IMR-90 (cell line): Measurements from ENCODE around the gene NRF1. TPM values are rescaled to one million over a fixed set of nuclear protein-coding genes. Genes with fewer than 3 reads are reported as not detected.

ENCODE experiments used
- ATAC-seq: fragments of 200-7000 bp; cut with Tn5 transposase; 2 replicates; pipeline ENCODE4 v1.9.1; 2020; ENCODE audit warnings: low read depth, mild to moderate bottlenecking, moderate library complexity
- BruUV-seq: library from RNA; stranded (reverse); fragments of 400-500 nt; replicated peaks from 2 replicates; lab custom pipeline; 2021; lab: Mats Ljungman, UMichigan
- CTCF ChIA-PET: fragments of 300-600 bp; formaldehyde crosslinking; extraction: SDS; loops from one replicate; lab custom pipeline; 2021; ENCODE audit warnings: antibody characterized with exemption; lab: Yijun Ruan, JAX
- POLR2A ChIA-PET: fragments of 300-600 bp; sonication (Branson Sonifier 250); formaldehyde crosslinking; loops from one replicate; lab custom pipeline; 2022; ENCODE audit warnings: antibody characterized with exemption; ENCODE audit not compliant: unreplicated experiment; lab: Charles Lee
- DNase-seq: peaks from one replicate; pipeline ENCODE4 v3.0.0; 2013
- H2AFZ ChIP-seq: replicated peaks from 2 replicates; pipeline ENCODE3; 2013; ENCODE audit warnings: low read length, mild to moderate bottlenecking; ENCODE audit not compliant: poor library complexity
- H2AK5ac ChIP-seq: 2 replicates; pipeline ENCODE4 v1.6.1; 2013; ENCODE audit warnings: low read depth, low read length, inconsistent platforms
- H2AK9ac ChIP-seq: replicated peaks from 2 replicates; pipeline ENCODE3; 2013; ENCODE audit warnings: mild to moderate bottlenecking, low read depth, low read length, moderate library complexity; ENCODE audit not compliant: poor library complexity
- H2BK120ac ChIP-seq: 2 replicates; pipeline ENCODE4 v1.6.1; 2013; ENCODE audit warnings: low read depth, low read length, inconsistent platforms
- H2BK15ac ChIP-seq: 3 replicates; pipeline ENCODE4 v1.6.1; 2013; ENCODE audit warnings: low read depth, low read length, inconsistent platforms
- H2BK20ac ChIP-seq: 2 replicates; pipeline ENCODE4 v1.6.1; 2013; ENCODE audit warnings: low read depth, mild to moderate bottlenecking, inconsistent platforms, low read length, moderate library complexity
- H2BK5ac ChIP-seq: 2 replicates; pipeline ENCODE4 v1.6.1; 2013; ENCODE audit warnings: mild to moderate bottlenecking, low read depth, low read length, inconsistent platforms; ENCODE audit not compliant: poor library complexity, severe bottlenecking
- H3K14ac ChIP-seq: replicated peaks from 2 replicates; pipeline ENCODE4 v1.6.1; 2013; ENCODE audit warnings: low read depth, low read length, inconsistent platforms
- H3K18ac ChIP-seq: 2 replicates; pipeline ENCODE4 v1.6.1; 2013; ENCODE audit warnings: low read depth, low read length, control low read depth
- H3K23ac ChIP-seq: 2 replicates; pipeline ENCODE4 v1.6.1; 2013; ENCODE audit warnings: low read depth, low read length, inconsistent platforms
- H3K27ac ChIP-seq: 2 replicates; pipeline ENCODE4 v1.5.1; 2013; ENCODE audit warnings: mild to moderate bottlenecking, control low read depth, low read length; ENCODE audit not compliant: insufficient read depth
- H3K27me3 ChIP-seq: 2 replicates; pipeline ENCODE4 v1.6.1; 2013; ENCODE audit warnings: low read length; ENCODE audit not compliant: control insufficient read depth, insufficient read depth
- H3K36me3 ChIP-seq: 2 replicates; pipeline ENCODE4 v1.6.1; 2013; ENCODE audit warnings: low read length, mixed read lengths; ENCODE audit not compliant: control insufficient read depth, insufficient read depth
- H3K4ac ChIP-seq: 2 replicates; pipeline ENCODE4 v1.6.1; 2013; ENCODE audit warnings: low read depth, low read length, inconsistent platforms
- H3K4me1 ChIP-seq: 2 replicates; pipeline ENCODE4 v1.6.1; 2013; ENCODE audit warnings: low read length, mixed read lengths; ENCODE audit not compliant: control insufficient read depth, insufficient read depth
- H3K4me2 ChIP-seq: 2 replicates; pipeline ENCODE4 v1.6.1; 2013; ENCODE audit warnings: low read depth, mild to moderate bottlenecking, control low read depth, low read length, moderate library complexity
- H3K4me3 ChIP-seq: 2 replicates; pipeline ENCODE4 v1.5.1; 2013; ENCODE audit warnings: low read depth, mild to moderate bottlenecking, control low read depth, low read length, moderate library complexity; ENCODE audit not compliant: insufficient read depth
- H3K56ac ChIP-seq: 2 replicates; pipeline ENCODE4 v1.6.1; 2013; ENCODE audit warnings: low read length, inconsistent platforms; ENCODE audit not compliant: insufficient read depth; ENCODE audit errors: extremely low read depth
- H3K79me1 ChIP-seq, 2 experiments: 2 replicates each; pipeline ENCODE4 v1.6.1; 2013; ENCODE audit warnings: low read length in 2 of 2, inconsistent platforms in 1 of 2, low read depth in 1 of 2
- H3K9ac ChIP-seq: 2 replicates; pipeline ENCODE4 v1.6.1; 2013; ENCODE audit warnings: low read depth, low read length, control low read depth
- H3K9me1 ChIP-seq: 2 replicates; pipeline ENCODE4 v1.6.1; 2013; ENCODE audit warnings: low read length, inconsistent platforms; ENCODE audit not compliant: insufficient read depth
- H3K9me3 ChIP-seq: 2 replicates; pipeline ENCODE4 v1.6.1; 2013; ENCODE audit warnings: low read length; ENCODE audit not compliant: control insufficient read depth, insufficient read depth
- H4K20me1 ChIP-seq: 2 replicates; pipeline ENCODE4 v1.6.1; 2013; ENCODE audit warnings: low read length, inconsistent platforms; ENCODE audit not compliant: insufficient read depth
- H4K5ac ChIP-seq: 2 replicates; pipeline ENCODE4 v1.6.1; 2013; ENCODE audit warnings: mild to moderate bottlenecking, low read depth, low read length, control low read depth
- H4K8ac ChIP-seq, 2 experiments: 2 replicates each; pipeline ENCODE4 v1.6.1; 2013; ENCODE audit warnings: low read depth in 2 of 2, low read length in 2 of 2, control low read depth in 1 of 2, inconsistent platforms in 1 of 2
- H4K91ac ChIP-seq: 2 replicates; pipeline ENCODE4 v1.6.1; 2013; ENCODE audit warnings: low read depth, low read length, inconsistent platforms; ENCODE audit not compliant: insufficient read depth
- BHLHE40 ChIP-seq: fragments of 150-350 bp; IDR thresholded peaks from 2 replicates; pipeline ENCODE4 v1.6.1; 2016; ENCODE audit warnings: mild to moderate bottlenecking, low read depth, low read length
- CEBPB ChIP-seq: IDR thresholded peaks from 2 replicates; pipeline ENCODE4 v1.6.1; 2012; ENCODE audit warnings: low read depth, low read length, improper control_type of control experiment
- CHD1 ChIP-seq: IDR thresholded peaks from 2 replicates; pipeline ENCODE4 v1.6.1; 2012; ENCODE audit warnings: low read depth, low read length, improper control_type of control experiment
- CTCF ChIP-seq: conservative IDR thresholded peaks from 2 replicates; pipeline ENCODE4 v1.5.1; 2012; ENCODE audit warnings: mild to moderate bottlenecking, low read depth, low read length, improper control_type of control experiment
- ELK1 ChIP-seq: fragments of 150-350 bp; IDR thresholded peaks from 2 replicates; pipeline ENCODE4 v1.6.1; 2016; ENCODE audit warnings: low read depth, mild to moderate bottlenecking, low read length, moderate library complexity, borderline replicate concordance
- FOS ChIP-seq: fragments of 150-350 bp; IDR thresholded peaks from 2 replicates; pipeline ENCODE4 v1.6.1; 2016; ENCODE audit warnings: low read depth, low read length
- MAFK ChIP-seq: IDR thresholded peaks from 2 replicates; pipeline ENCODE4 v1.6.1; 2012; ENCODE audit warnings: low read depth, low read length, improper control_type of control experiment
- MAZ ChIP-seq: IDR thresholded peaks from 2 replicates; pipeline ENCODE4 v1.6.1; 2012; ENCODE audit warnings: low read depth, mild to moderate bottlenecking, low read length, improper control_type of control experiment, moderate library complexity, borderline replicate concordance
- MXI1 ChIP-seq: IDR thresholded peaks from 2 replicates; pipeline ENCODE4 v1.6.1; 2012; ENCODE audit warnings: low read depth, mild to moderate bottlenecking, low read length, moderate library complexity, borderline replicate concordance
- NFE2L2 ChIP-seq: fragments of 150-350 bp; IDR thresholded peaks from 2 replicates; pipeline ENCODE4 v1.6.1; 2016; ENCODE audit warnings: low read depth, mild to moderate bottlenecking, low read length
- POLR2A ChIP-seq: IDR thresholded peaks from 2 replicates; pipeline ENCODE4 v1.6.1; 2012; ENCODE audit warnings: mild to moderate bottlenecking, low read depth, low read length
- RCOR1 ChIP-seq: IDR thresholded peaks from 2 replicates; pipeline ENCODE4 v1.6.1; 2012; ENCODE audit warnings: mild to moderate bottlenecking, low read length, improper control_type of control experiment; ENCODE audit not compliant: insufficient replicate concordance
- RFX5 ChIP-seq: IDR thresholded peaks from 2 replicates; pipeline ENCODE4 v1.8.0; 2012; ENCODE audit warnings: low read depth, mild to moderate bottlenecking, low read length, moderate library complexity
- SMC3 ChIP-seq: fragments of 150-350 bp; IDR thresholded peaks from 2 replicates; pipeline ENCODE4 v1.6.1; 2016; ENCODE audit warnings: low read depth, mild to moderate bottlenecking, antibody characterized with exemption, low read length, moderate library complexity
- USF2 ChIP-seq: fragments of 150-350 bp; IDR thresholded peaks from 2 replicates; pipeline ENCODE4 v1.6.1; 2017; ENCODE audit warnings: mild to moderate bottlenecking, antibody characterized with exemption, low read length, low read depth
- WGBS, 2 experiments: methylation state at CpG; one replicate each; pipeline versions ENCODE4 v1.1.5 to v1.1.7; 2013; ENCODE audit warnings: missing lambda C conversion rate in 2 of 2; ENCODE audit not compliant: insufficient read length in 1 of 2; ENCODE audit errors: extremely low coverage in 2 of 2; 5-methylcytosine and 5-hydroxymethylcytosine counted together
- dilution Hi-C: fragments of 300-500 bp; cut with HindIII; formaldehyde crosslinking; loops from one replicate; pipeline ENCODE4 v1.14.3; 2018; ENCODE audit warnings: low sequenced_read_pairs; ENCODE audit not compliant: unreplicated experiment
- in situ Hi-C: fragments of 300-500 bp; cut with MboI; formaldehyde crosslinking; loops from 3 replicates; pipeline ENCODE4 v1.14.3; 2019; ENCODE audit warnings: low sequenced_read_pairs, inconsistent platforms, mixed read lengths
- intact Hi-C: fragments of 100-400 bp; cut with micrococcal nuclease; formaldehyde crosslinking; loops from 2 replicates; pipeline ENCODE4 v1.10.0; 2022
- polyA plus RNA-seq, 3 experiments: library from polyadenylated mRNA; depleted of rRNA; stranded (reverse); fragments of >200 nt; gene quantifications; 2 replicates each; pipeline ENCODE4 v1.2.3, GENCODE V29; 2012; ENCODE audit warnings: low replicate concordance in 1 of 3
- total RNA-seq: library from RNA; depleted of rRNA; stranded (reverse); fragments of >200 nt; gene quantifications from 2 replicates; pipeline ENCODE4 v1.2.3, GENCODE V29; 2012

Gene NRF1
- total and polyA plus RNA-seq, 2 of the 4 experiments (the other 2 are of a cell fraction), result 11.4 to 15.8 TPM

- Histone ChIP-seq H3K4me1 (peaks cover 6% of the 10 kb centered on the region), H3K9me1 (no peaks in the 10 kb centered on the region; the same call in 1 of the 2 replicates), H3K18ac (peak overlapping the region; percentile 82; the same call in 1 of the 2 replicates), H3K36me3 (peaks cover 4% of the 10 kb centered on the region; the same call in 1 of the 2 replicates), H4K8ac (no peak overlapping the region), H2BK120ac (no peak overlapping the region), H3K4me3 (no peak overlapping the region), H4K5ac (no peak overlapping the region), H2AK9ac (no peak overlapping the region), H3K14ac (peak overlapping the region; percentile 23; the same call in 1 of the 2 replicates), H2AK5ac (no peak overlapping the region), H3K56ac (no peak overlapping the region), H3K9me3 (no peaks in the 10 kb centered on the region), H3K27ac (no peak overlapping the region), H3K27me3 (no peaks in the 10 kb centered on the region), H2BK20ac (no peak overlapping the region; the same call in 1 of the 2 replicates), H4K91ac (0 out of 2 replicates have a peak overlapping the region, but pooled peaks have one; percentile 19), H4K20me1 (no peaks in the 10 kb centered on the region), H3K79me1 (0 out of 4 replicates have a peak, but pooled peaks cover 0 to 4% of the 10 kb centered on the region in 2 experiments), H3K4ac (peak overlapping the region; percentile 19; the same call in 1 of the 2 replicates), H2AFZ (no peak overlapping the region), H3K4me2 (peak overlapping the region; percentile 61; the same call in 1 of the 2 replicates), H2BK15ac (no peak overlapping the region), H3K9ac (no peak overlapping the region), H2BK5ac (no peak overlapping the region), H3K23ac (peak overlapping the region; percentile 60; the same call in 1 of the 2 replicates)
- dilution Hi-C loops (no loop called here), in situ Hi-C loops (no loop called here), intact Hi-C loops (no loop called here)
- peak; percentile 51 for ATAC-seq
- CTCF ChIA-PET, result interaction anchor here (1.4 kb wide), 1 partner anchor 19 kb away, joined by 3 read pairs; no protein-coding TSS in a partner anchor
- POLR2A ChIA-PET, result interaction anchor here (0.6 kb wide), 1 partner anchor 9 kb away, joined by 4 read pairs; no protein-coding TSS in a partner anchor
- DNase-seq, result no peak
- no TSS peak for BruUV-seq
- WGBS, 2 experiments, result no CpG with 5 or more reads among the region's 3 CpGs
- TF ChIP-seq FOS (no peak), MAFK (no peak), BHLHE40 (no peak), CEBPB (no peak), SMC3 (no peak), NFE2L2 (no peak), RCOR1 (no peak), CTCF (no peak), CHD1 (no peak), ELK1 (no peak), USF2 (no peak), MXI1 (no peak), POLR2A (no peak), RFX5 (no peak), MAZ (no peak)
Measured at GRCh38 chr7:129702761-129703338, 91.3 kb downstream of the NRF1 start.
